H1 (cell line): ENCODE data around the gene HES1. TPM values are rescaled to one million over a fixed set of nuclear protein-coding genes. Genes with fewer than 3 reads are reported as not detected.

Experiments used
- CTCF ChIA-PET: fragments of 300-600 bp; sonication (Branson Sonifier 250); formaldehyde crosslinking; loops from one replicate; lab custom pipeline; 2021; ENCODE audit not compliant: partially characterized antibody; lab: Charles Lee
- POLR2A ChIA-PET: fragments of 300-600 bp; sonication (Branson Sonifier 250); formaldehyde crosslinking; loops from one replicate; lab custom pipeline; 2021; ENCODE audit warnings: inconsistent platforms; ENCODE audit not compliant: partially characterized antibody; lab: Charles Lee
- DNase-seq, 2 experiments: peaks; one replicate each; pipeline versions ENCODE4 v3.0.0 to v3.0.0-alpha.2; 2010 to 2022; ENCODE audit warnings: low spot score in 2 of 2, low read depth in 1 of 2, mixed read lengths in 1 of 2
- FAIRE-seq: peaks from 2 replicates; lab custom pipeline; 2011; peaks lifted over from hg19 to GRCh38; lab: Jason Lieb, UNC
- H2AFZ ChIP-seq: 2 replicates; pipeline ENCODE4 v1.8.1; 2012; ENCODE audit warnings: low read length, inconsistent platforms
- H2AK5ac ChIP-seq: 2 replicates; pipeline ENCODE4 v1.6.1; 2013; ENCODE audit warnings: low read depth, low read length
- H2BK120ac ChIP-seq: replicated peaks from 2 replicates; pipeline ENCODE3; 2013; ENCODE audit warnings: low read depth, low read length, inconsistent platforms
- H2BK12ac ChIP-seq: 2 replicates; pipeline ENCODE4 v1.6.1; 2013; ENCODE audit warnings: low read depth, low read length
- H2BK15ac ChIP-seq: 2 replicates; pipeline ENCODE4 v1.6.1; 2013; ENCODE audit warnings: low read length
- H2BK20ac ChIP-seq: 2 replicates; pipeline ENCODE4 v1.6.1; 2013; ENCODE audit warnings: low read length
- H2BK5ac ChIP-seq: 2 replicates; pipeline ENCODE4 v1.6.1; 2013; ENCODE audit warnings: low read depth, low read length
- H3K14ac ChIP-seq: 2 replicates; pipeline ENCODE4 v1.6.1; 2013; ENCODE audit warnings: inconsistent platforms; ENCODE audit not compliant: insufficient read length
- H3K18ac ChIP-seq: 2 replicates; pipeline ENCODE4 v1.6.1; 2013; ENCODE audit warnings: low read length; ENCODE audit errors: extremely low read depth
- H3K23ac ChIP-seq: 2 replicates; pipeline ENCODE4 v1.6.1; 2013; ENCODE audit warnings: inconsistent platforms; ENCODE audit not compliant: insufficient read length
- H3K23me2 ChIP-seq: 2 replicates; pipeline ENCODE4 v1.6.1; 2013; ENCODE audit warnings: low read depth, low read length
- H3K27ac ChIP-seq: 2 replicates; pipeline ENCODE4 v1.6.1; 2011; ENCODE audit warnings: low read depth, low read length, inconsistent platforms
- H3K27me3 ChIP-seq, 4 experiments: replicated peaks in 1 of 4; 1 replicate in 1 of 4; 2 replicates in 3 of 4; pipeline versions ENCODE4 v1.6.1 to v1.8.1; 2011 to 2013; ENCODE audit warnings: low read length in 3 of 4, mild to moderate bottlenecking in 3 of 4, inconsistent platforms in 2 of 4, mixed read lengths in 2 of 4, moderate library complexity in 1 of 4; ENCODE audit not compliant: control insufficient read depth in 3 of 4, insufficient read depth in 3 of 4; ENCODE audit errors: extremely low read depth in 1 of 4
- H3K36me3 ChIP-seq, 4 experiments: 2 replicates each; pipeline versions ENCODE4 v1.6.1 to v1.8.1; 2011 to 2013; ENCODE audit warnings: mild to moderate bottlenecking in 4 of 4, low read length in 3 of 4, moderate library complexity in 2 of 4, control low read depth in 1 of 4, inconsistent platforms in 1 of 4; ENCODE audit not compliant: insufficient read depth in 4 of 4, control insufficient read depth in 2 of 4
- H3K4ac ChIP-seq: replicated peaks from 2 replicates; pipeline ENCODE3; 2013; ENCODE audit warnings: low read length, low read depth, mixed read lengths, inconsistent platforms; ENCODE audit not compliant: insufficient read length
- H3K4me1 ChIP-seq, 4 experiments: replicated peaks in 1 of 4; 1 replicate in 1 of 4; 2 replicates in 3 of 4; pipeline versions ENCODE4 v1.6.1 to v1.8.1; 2011 to 2013; ENCODE audit warnings: low read length in 3 of 4, inconsistent platforms in 2 of 4, mixed read lengths in 1 of 4; ENCODE audit not compliant: insufficient read depth in 4 of 4, control insufficient read depth in 3 of 4
- H3K4me2 ChIP-seq, 2 experiments: 2 replicates each; pipeline versions ENCODE4 v1.6.1 to v1.8.1; 2011 to 2013; ENCODE audit warnings: low read depth in 2 of 2, low read length in 2 of 2, control low read depth in 1 of 2, inconsistent platforms in 1 of 2, mild to moderate bottlenecking in 1 of 2; ENCODE audit not compliant: insufficient read depth in 1 of 2
- H3K4me3 ChIP-seq, 4 experiments: fragments of 200-600, 300-600 bp in 1 of 4; sonication (generic), shearing (Covaris generic), sonication (Bioruptor Twin) in 1 of 4; 2 replicates each; pipeline versions ENCODE4 v1.5.1 to v1.8.1; 2011 to 2016; ENCODE audit warnings: low read length in 4 of 4, low read depth in 3 of 4, control low read depth in 2 of 4, inconsistent platforms in 2 of 4, mild to moderate bottlenecking in 2 of 4, mixed read lengths in 1 of 4, moderate library complexity in 1 of 4; ENCODE audit not compliant: insufficient read depth in 2 of 4; ENCODE audit errors: extremely low read depth in 1 of 4
- H3K56ac ChIP-seq: replicated peaks from 2 replicates; pipeline ENCODE3; 2013; ENCODE audit warnings: low read depth, mild to moderate bottlenecking, mixed read lengths, low read length, inconsistent platforms; ENCODE audit not compliant: insufficient read length
- H3K79me1 ChIP-seq: 2 replicates; pipeline ENCODE4 v1.6.1; 2013; ENCODE audit warnings: low read depth, low read length, control low read depth
- H3K79me2 ChIP-seq, 2 experiments: 2 replicates each; pipeline versions ENCODE4 v1.6.1 to v1.8.1; 2012 to 2013; ENCODE audit warnings: low read length in 2 of 2, mild to moderate bottlenecking in 2 of 2, inconsistent platforms in 1 of 2; ENCODE audit not compliant: insufficient read depth in 2 of 2, control insufficient read depth in 1 of 2
- H3K9ac ChIP-seq, 4 experiments: replicated peaks in 1 of 4; 1 replicate in 1 of 4; 2 replicates in 3 of 4; pipeline versions ENCODE4 v1.6.1 to v1.8.1; 2011 to 2013; ENCODE audit warnings: low read depth in 3 of 4, low read length in 3 of 4, control low read depth in 2 of 4, mild to moderate bottlenecking in 2 of 4, moderate library complexity in 2 of 4, inconsistent platforms in 1 of 4; ENCODE audit errors: extremely low read depth in 1 of 4
- H3K9me3 ChIP-seq, 2 experiments: 2 replicates each; pipeline versions ENCODE4 v1.6.1 to v1.8.1; 2012 to 2013; ENCODE audit warnings: mild to moderate bottlenecking in 2 of 2, moderate library complexity in 2 of 2, control low read depth in 1 of 2, inconsistent platforms in 1 of 2, low read depth in 1 of 2, low read length in 1 of 2, mixed read lengths in 1 of 2; ENCODE audit not compliant: insufficient read depth in 2 of 2
- H4K20me1 ChIP-seq, 2 experiments: replicated peaks in 1 of 2; 2 replicates each; pipeline versions ENCODE3 to v1.8.1; 2011 to 2013; ENCODE audit warnings: inconsistent platforms in 2 of 2, low read length in 2 of 2, mild to moderate bottlenecking in 1 of 2; ENCODE audit not compliant: insufficient read depth in 2 of 2, control insufficient read depth in 1 of 2
- H4K5ac ChIP-seq: 2 replicates; pipeline ENCODE4 v1.6.1; 2013; ENCODE audit warnings: low read length, low read depth, mixed read lengths, inconsistent platforms; ENCODE audit not compliant: insufficient read length
- H4K8ac ChIP-seq: 2 replicates; pipeline ENCODE4 v1.8.0; 2013; ENCODE audit warnings: mild to moderate bottlenecking, moderate library complexity, low read length, inconsistent platforms; ENCODE audit not compliant: insufficient read depth; ENCODE audit errors: extremely low read depth
- H4K91ac ChIP-seq: replicated peaks from 2 replicates; pipeline ENCODE3; 2013; ENCODE audit warnings: low read length, mixed read lengths, inconsistent platforms; ENCODE audit not compliant: insufficient read length
- CBX8 ChIP-seq: fragments of 300-800, 300-1000 bp; sonication (generic); IDR thresholded peaks from 2 replicates; pipeline ENCODE4 v1.7.1; 2016; ENCODE audit warnings: low read depth, low read length, borderline replicate concordance
- CHD1 ChIP-seq: IDR thresholded peaks from 2 replicates; pipeline ENCODE4 v1.6.1; 2012; ENCODE audit warnings: low read depth, low read length, improper control_type of control experiment
- GABPA ChIP-seq: IDR thresholded peaks from 2 replicates; pipeline ENCODE4 v1.6.1; 2011; ENCODE audit warnings: mild to moderate bottlenecking, low read length, moderate library complexity, borderline replicate concordance; ENCODE audit not compliant: insufficient read depth
- JUN ChIP-seq: IDR thresholded peaks from 2 replicates; pipeline ENCODE4 v1.6.1; 2011; ENCODE audit warnings: low read depth, mild to moderate bottlenecking, improper control_type of control experiment, low read length
- MAX ChIP-seq: IDR thresholded peaks from 2 replicates; pipeline ENCODE4 v1.6.1; 2012; ENCODE audit warnings: inconsistent platforms
- NANOG ChIP-seq: IDR thresholded peaks from 2 replicates; pipeline ENCODE4 v1.6.1; 2011; ENCODE audit warnings: low read length, low read depth, mild to moderate bottlenecking, inconsistent platforms; ENCODE audit not compliant: insufficient read depth, poor library complexity, severe bottlenecking
- POLR2A ChIP-seq, 2 experiments: IDR thresholded peaks; 1 replicate in 1 of 2; 2 replicates in 1 of 2; pipeline ENCODE4 v1.6.1; 2011; ENCODE audit warnings: low read depth in 2 of 2, low read length in 2 of 2, mild to moderate bottlenecking in 2 of 2; ENCODE audit errors: control extremely low read depth in 1 of 2
- POLR2AphosphoS5 ChIP-seq: IDR thresholded peaks from 2 replicates; pipeline ENCODE4 v1.6.1; 2011; ENCODE audit warnings: low read depth, low read length
- RAD21 ChIP-seq, 2 experiments: IDR thresholded peaks in 1 of 2; conservative IDR thresholded peaks in 1 of 2; 2 replicates each; pipeline ENCODE4 v1.6.1; 2011; ENCODE audit warnings: low read depth in 2 of 2, low read length in 2 of 2, improper control_type of control experiment in 1 of 2, inconsistent platforms in 1 of 2, mild to moderate bottlenecking in 1 of 2, moderate library complexity in 1 of 2
- SAP30 ChIP-seq: fragments of 300-600 bp; sonication (generic); IDR thresholded peaks from 2 replicates; pipeline ENCODE4 v1.7.1; 2012; ENCODE audit warnings: low read length, moderate library complexity, mild to moderate bottlenecking, inconsistent platforms; ENCODE audit not compliant: insufficient read depth, insufficient replicate concordance
- SRF ChIP-seq: IDR thresholded peaks from 2 replicates; pipeline ENCODE4 v1.6.1; 2011; ENCODE audit warnings: mild to moderate bottlenecking, low read depth, low read length, moderate library complexity
- TEAD4 ChIP-seq: IDR thresholded peaks from 2 replicates; pipeline ENCODE4 v1.6.1; 2012; ENCODE audit warnings: low read depth, low read length, inconsistent platforms, mixed read lengths
- ZNF274 ChIP-seq: IDR thresholded peaks from 2 replicates; pipeline ENCODE4 v1.7.0; 2012; ENCODE audit warnings: low read length, borderline replicate concordance; ENCODE audit errors: extremely low read depth
- WGBS, 2 experiments: shearing (Covaris generic) in 1 of 2; methylation state at CpG; one replicate each; pipeline versions ENCODE4 v1.1.6 to v1.1.7; 2013 to 2015; ENCODE audit warnings: low lambda C conversion rate in 2 of 2, mixed read lengths in 2 of 2, inconsistent platforms in 1 of 2, low coverage in 1 of 2, missing lambda C conversion rate in 1 of 2; ENCODE audit not compliant: insufficient replicate concordance in 2 of 2, insufficient coverage in 1 of 2, insufficient read length in 1 of 2; ENCODE audit errors: extremely low coverage in 1 of 2, missing lambda C conversion rate in 1 of 2; 5-methylcytosine and 5-hydroxymethylcytosine counted together
- polyA plus RNA-seq, 7 experiments: library from polyadenylated mRNA; depleted of rRNA in 3 of 7; stranded (reverse) in 5 of 7; unstranded in 2 of 7; fragments of >200 nt in 5 of 7; fragments of 200-250 nt in 2 of 7; gene quantifications; 1 replicate in 5 of 7; 2 replicates in 1 of 7; 4 replicates in 1 of 7; pipeline versions ENCODE4 v1.2.1 to v1.2.3, GENCODE V29; 2011 to 2013; ENCODE audit warnings: missing spikeins in 2 of 7, mixed read lengths in 2 of 7
- total RNA-seq: library from RNA; stranded (reverse); fragmentation: NEBNext Ultra II Directional; extraction: Animal tissue kit (Norgen Biotek cat#: 25700); gene quantifications from 2 replicates; pipeline ENCODE4 v1.2.1, GENCODE V29; 2021

The HES1 gene
- total and polyA plus RNA-seq, 2 of the 8 experiments (the other 6 are each of a cell fraction or from before 2014, with no cell fraction given) = 7.9 to 12.9 TPM

GRCh38 chr3:194095902-194096301 is 40.0 kb upstream of the HES1 start:
- Histone ChIP-seq H3K36me3 (no peaks in the 10 kb centered on the region), H3K4ac (no peak overlapping the region), H3K9ac (no peak overlapping the region), H2AK5ac (no peak overlapping the region), H2BK15ac (0 out of 2 replicates have a peak overlapping the region, but pooled peaks have one; percentile 37), H4K20me1 (no peaks in the 10 kb centered on the region), H3K9me3 (no peaks in the 10 kb centered on the region), H3K23me2 (no peaks in the 10 kb centered on the region), H3K4me1 (peaks cover 0 to 12% (median 0%) of the 10 kb centered on the region in 4 experiments; a peak in 5 of 7 replicates), H3K27ac (no peak overlapping the region), H3K56ac (no peak overlapping the region), H4K5ac (no peak overlapping the region), H3K18ac (no peak overlapping the region), H3K23ac (no peak overlapping the region), H4K91ac (peak overlapping the region; percentile 25), H2BK20ac (no peak overlapping the region), H3K14ac (no peak overlapping the region), H3K79me2 (no peaks in the 10 kb centered on the region), H4K8ac (no peak overlapping the region), H2AFZ (no peak overlapping the region), H2BK120ac (no peak overlapping the region), H2BK5ac (no peak overlapping the region), H3K4me2 (no peak overlapping the region), H3K4me3 (no peak overlapping the region), H2BK12ac (no peak overlapping the region), H3K79me1 (no peaks in the 10 kb centered on the region), H3K27me3 (no peaks in the 10 kb centered on the region; a peak in 1 of 7 replicates)
- POLR2A ChIA-PET = no interaction called here
- CTCF ChIA-PET = no interaction called here
- WGBS, 2 experiments = 89% methylated on average over 10 of the region's 10 CpGs; no CpG with 5 or more reads in 1 of the 2 experiments
- DNase-seq (no peak), FAIRE-seq (no peak)
- TF ChIP-seq SAP30 (no peak), JUN (no peak), SRF (no peak), TEAD4 (no peak), CBX8 (no peak), ZNF274 (no peak), RAD21 (IDR thresholded peaks at IDR 0.05 in 1 of 2, conservative IDR thresholded peaks at IDR 0.05 in 1 of 2; ENCODE audit: low read depth in 2 of 2, low read length in 2 of 2) (no peak), GABPA (no peak), POLR2A (IDR thresholded peaks at IDR 0.05; ENCODE audit: control extremely low read depth in 1 of 2, low read depth in 2 of 2, low read length in 2 of 2) (no peak), POLR2AphosphoS5 (no peak), NANOG (no peak), CHD1 (no peak), MAX (no peak)
